ENCODE measurements around the gene SLC44A4.

SLC44A4 gene

DNA sequence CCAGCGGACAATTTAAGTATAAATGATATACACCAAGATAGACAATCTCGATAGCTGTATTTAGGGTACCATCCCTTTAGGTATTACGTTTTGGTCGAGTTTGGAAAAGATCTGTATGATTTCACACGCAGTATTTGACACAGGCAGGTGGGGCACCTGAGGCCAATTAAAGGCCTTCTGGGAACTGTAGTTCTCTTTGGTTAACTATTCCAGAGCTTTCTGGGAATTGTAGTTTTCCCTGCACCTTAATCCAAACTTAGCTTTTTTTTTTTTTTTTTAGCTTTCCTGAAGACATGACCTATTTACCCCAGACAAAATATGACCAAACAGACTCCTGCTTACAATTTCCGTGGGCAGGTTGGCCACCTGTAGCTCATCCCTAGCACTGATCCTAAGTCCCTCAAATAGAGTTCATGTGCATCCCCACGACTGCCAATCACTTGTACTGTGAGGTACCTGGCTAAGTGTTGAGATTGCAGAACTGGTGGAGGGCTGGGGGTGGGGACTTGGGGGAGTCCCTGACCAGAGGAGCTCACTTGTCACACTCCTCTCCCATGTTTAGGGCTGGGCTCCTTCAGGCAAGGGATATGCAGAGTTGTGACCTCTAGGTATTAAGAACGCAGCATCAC is 19.7 kb upstream of the SLC44A4 start (continued):
- TF ChIP-seq, protein P1, sequence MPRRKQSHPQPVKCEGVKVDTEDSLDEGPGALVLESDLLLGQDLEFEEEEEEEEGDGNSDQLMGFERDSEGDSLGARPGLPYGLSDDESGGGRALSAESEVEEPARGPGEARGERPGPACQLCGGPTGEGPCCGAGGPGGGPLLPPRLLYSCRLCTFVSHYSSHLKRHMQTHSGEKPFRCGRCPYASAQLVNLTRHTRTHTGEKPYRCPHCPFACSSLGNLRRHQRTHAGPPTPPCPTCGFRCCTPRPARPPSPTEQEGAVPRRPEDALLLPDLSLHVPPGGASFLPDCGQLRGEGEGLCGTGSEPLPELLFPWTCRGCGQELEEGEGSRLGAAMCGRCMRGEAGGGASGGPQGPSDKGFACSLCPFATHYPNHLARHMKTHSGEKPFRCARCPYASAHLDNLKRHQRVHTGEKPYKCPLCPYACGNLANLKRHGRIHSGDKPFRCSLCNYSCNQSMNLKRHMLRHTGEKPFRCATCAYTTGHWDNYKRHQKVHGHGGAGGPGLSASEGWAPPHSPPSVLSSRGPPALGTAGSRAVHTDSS (tag by site-specific recombination; IDR thresholded peaks at IDR 0.05), result peak; percentile 8; the same call in 1 of the 2 replicates
- TF ChIP-seq ZEB2 (tag by site-specific recombination; IDR thresholded peaks at IDR 0.05) (peak; percentile 94), ZNF146 (tag by site-specific recombination; IDR thresholded peaks at IDR 0.05) (no peak), ZNF175 (tag by site-specific recombination; IDR thresholded peaks at IDR 0.05) (no peak), ZNF274 (IDR thresholded peaks at IDR 0.05; ENCODE audit: low read length) (no peak), ZNF274 (tag by site-specific recombination; IDR thresholded peaks at IDR 0.05; ENCODE audit: borderline replicate concordance) (no peak), SCRT2 (tag by site-specific recombination; IDR thresholded peaks at IDR 0.05) (peak; percentile 91), ZNF654 (tag by site-specific recombination; IDR thresholded peaks at IDR 0.05; ENCODE audit: low read depth) (0 out of 2 replicates have a peak, but pooled peaks have one; percentile 3), ZNF211 (tag by site-specific recombination; IDR thresholded peaks at IDR 0.05; ENCODE audit: low read depth) (no peak)

DNA sequence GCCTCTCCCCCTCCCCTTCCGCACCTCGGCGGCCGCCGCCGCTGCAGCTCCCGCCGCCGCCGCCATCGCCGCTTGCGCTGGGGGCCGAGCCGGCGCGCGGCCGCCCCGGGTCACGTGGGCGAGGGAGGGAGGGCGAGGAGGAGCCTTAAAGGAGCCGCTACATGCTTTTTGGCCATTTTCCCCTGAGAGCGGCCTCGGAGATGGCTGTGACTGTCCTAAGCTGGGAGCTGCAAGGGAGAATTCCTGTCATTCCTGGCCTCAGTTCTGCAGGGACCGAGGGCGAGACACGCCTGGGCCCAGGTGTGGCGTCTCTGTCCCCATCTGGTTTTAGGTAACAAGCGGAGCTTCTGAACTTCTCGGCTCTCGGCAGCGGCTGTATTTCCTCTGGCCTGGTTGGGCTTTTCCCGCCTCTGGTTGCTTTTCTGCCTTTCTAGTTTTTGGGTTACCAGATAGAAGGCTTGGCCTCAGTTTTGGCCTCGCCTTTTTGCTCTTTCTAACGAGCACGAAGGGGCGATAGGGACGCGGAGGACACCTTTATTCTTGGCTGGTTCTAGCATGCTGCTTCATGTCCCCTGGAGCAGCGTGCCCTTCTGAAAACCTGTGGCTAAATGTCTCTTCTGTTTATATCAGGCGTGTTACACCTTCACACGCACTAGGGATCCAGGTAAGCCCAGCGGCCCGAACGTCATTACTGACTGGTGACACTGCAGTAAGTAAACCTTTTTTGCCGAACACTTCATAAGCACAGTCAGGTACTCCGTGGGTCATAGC is 19.0 kb upstream of the SLC44A4 start, which contains the start of gene EHMT2:
TSS of gene EHMT2 (minus strand) at position 87 of the 771 bp plus-strand sequence. CDS start at position 66, 21 bp downstream.
- CTCF ChIA-PET, result interaction anchor here (0.6 to 3.4 kb wide), 10 partner anchors 8 to 300 kb away, joined by 3 to 16 read pairs (median 4); no protein-coding TSS in a partner anchor
- peaks cover 28 to 35% of the 10 kb centered on the region in 2 experiments for H3K36me3 ChIP-seq (ENCODE audit: control insufficient read depth in 2 of 2, insufficient read depth in 1 of 2, low read length in 2 of 2)
- H3K27ac ChIP-seq (ENCODE audit: extremely low read depth, low read depth, low read length), result peak within 1 kb of the TSS; percentile 65
- H3K4me1 ChIP-seq (ENCODE audit: control insufficient read depth, insufficient read depth, low read length), result peaks cover 6% of the 10 kb centered on the region
- POLR2A ChIA-PET, result interaction anchor here (0.6 to 3.1 kb wide), 27 partner anchors 10 to 356 kb away, joined by 3 to 30 read pairs (median 5); partner anchors contain the start of genes ABHD16A, ATF6B, DDAH2 and DDX39B
- H3K9me3 ChIP-seq (ENCODE audit: control insufficient read depth, insufficient read depth, low read depth, low read length), result no peaks in the 10 kb centered on the region
- peak within 1 kb of the TSS; percentile 94 for H3K4me3 ChIP-seq (ENCODE audit: low read depth, low read length)
- peak; percentile 60; the same call in 1 of the 2 replicates for TF ChIP-seq ZFP37 (tag by site-specific recombination; IDR thresholded peaks at IDR 0.05)
- peak; percentile 45; the same call in 1 of the 2 replicates for TF ChIP-seq WT1 (tag by site-specific recombination; IDR thresholded peaks at IDR 0.05)
- TF ChIP-seq, protein P2, sequence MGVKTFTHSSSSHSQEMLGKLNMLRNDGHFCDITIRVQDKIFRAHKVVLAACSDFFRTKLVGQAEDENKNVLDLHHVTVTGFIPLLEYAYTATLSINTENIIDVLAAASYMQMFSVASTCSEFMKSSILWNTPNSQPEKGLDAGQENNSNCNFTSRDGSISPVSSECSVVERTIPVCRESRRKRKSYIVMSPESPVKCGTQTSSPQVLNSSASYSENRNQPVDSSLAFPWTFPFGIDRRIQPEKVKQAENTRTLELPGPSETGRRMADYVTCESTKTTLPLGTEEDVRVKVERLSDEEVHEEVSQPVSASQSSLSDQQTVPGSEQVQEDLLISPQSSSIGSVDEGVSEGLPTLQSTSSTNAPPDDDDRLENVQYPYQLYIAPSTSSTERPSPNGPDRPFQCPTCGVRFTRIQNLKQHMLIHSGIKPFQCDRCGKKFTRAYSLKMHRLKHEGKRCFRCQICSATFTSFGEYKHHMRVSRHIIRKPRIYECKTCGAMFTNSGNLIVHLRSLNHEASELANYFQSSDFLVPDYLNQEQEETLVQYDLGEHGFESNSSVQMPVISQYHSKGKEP (tag by site-specific recombination; IDR thresholded peaks at IDR 0.05), result 0 out of 2 replicates have a peak, but pooled peaks have one; percentile 33
- TF ChIP-seq, protein P3, sequence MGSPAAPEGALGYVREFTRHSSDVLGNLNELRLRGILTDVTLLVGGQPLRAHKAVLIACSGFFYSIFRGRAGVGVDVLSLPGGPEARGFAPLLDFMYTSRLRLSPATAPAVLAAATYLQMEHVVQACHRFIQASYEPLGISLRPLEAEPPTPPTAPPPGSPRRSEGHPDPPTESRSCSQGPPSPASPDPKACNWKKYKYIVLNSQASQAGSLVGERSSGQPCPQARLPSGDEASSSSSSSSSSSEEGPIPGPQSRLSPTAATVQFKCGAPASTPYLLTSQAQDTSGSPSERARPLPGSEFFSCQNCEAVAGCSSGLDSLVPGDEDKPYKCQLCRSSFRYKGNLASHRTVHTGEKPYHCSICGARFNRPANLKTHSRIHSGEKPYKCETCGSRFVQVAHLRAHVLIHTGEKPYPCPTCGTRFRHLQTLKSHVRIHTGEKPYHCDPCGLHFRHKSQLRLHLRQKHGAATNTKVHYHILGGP (tag by site-specific recombination; IDR thresholded peaks at IDR 0.05), result no peak
- TF ChIP-seq ZBTB20 (tag by site-specific recombination; IDR thresholded peaks at IDR 0.05), result peak; percentile 63
- TF ChIP-seq IKZF3 (tag by site-specific recombination; IDR thresholded peaks at IDR 0.05), result peak; percentile 61; the same call in 1 of the 2 replicates
- TF ChIP-seq TRIM28 (IDR thresholded peaks at IDR 0.05; ENCODE audit: borderline replicate concordance, low read length), result 0 out of 2 replicates have a peak, but pooled peaks have one; percentile 10
- TF ChIP-seq ZSCAN30 (tag by site-specific recombination; IDR thresholded peaks at IDR 0.05), result 0 out of 2 replicates have a peak, but pooled peaks have one; percentile 8
- TF ChIP-seq YY1 (tag by site-specific recombination; IDR thresholded peaks at IDR 0.05), result peak; percentile 48; the same call in 1 of the 2 replicates
- TF ChIP-seq, protein P4, sequence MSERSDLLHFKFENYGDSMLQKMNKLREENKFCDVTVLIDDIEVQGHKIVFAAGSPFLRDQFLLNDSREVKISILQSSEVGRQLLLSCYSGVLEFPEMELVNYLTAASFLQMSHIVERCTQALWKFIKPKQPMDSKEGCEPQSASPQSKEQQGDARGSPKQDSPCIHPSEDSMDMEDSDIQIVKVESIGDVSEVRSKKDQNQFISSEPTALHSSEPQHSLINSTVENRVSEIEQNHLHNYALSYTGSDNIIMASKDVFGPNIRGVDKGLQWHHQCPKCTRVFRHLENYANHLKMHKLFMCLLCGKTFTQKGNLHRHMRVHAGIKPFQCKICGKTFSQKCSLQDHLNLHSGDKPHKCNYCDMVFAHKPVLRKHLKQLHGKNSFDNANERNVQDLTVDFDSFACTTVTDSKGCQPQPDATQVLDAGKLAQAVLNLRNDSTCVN (tag by site-specific recombination; optimal IDR thresholded peaks at IDR 0.05), result peak; percentile 45
- TF ChIP-seq KLF8 (tag by site-specific recombination; IDR thresholded peaks at IDR 0.05), result peak; percentile 51; the same call in 1 of the 2 replicates
- no peak for TF ChIP-seq ZNF558 (tag by site-specific recombination; IDR thresholded peaks at IDR 0.05)
- no peak for TF ChIP-seq ZNF785 (tag by site-specific recombination; IDR thresholded peaks at IDR 0.05)
- TF ChIP-seq ZNF37A (tag by site-specific recombination; IDR thresholded peaks at IDR 0.05), result no peak
- TF ChIP-seq, protein P5, sequence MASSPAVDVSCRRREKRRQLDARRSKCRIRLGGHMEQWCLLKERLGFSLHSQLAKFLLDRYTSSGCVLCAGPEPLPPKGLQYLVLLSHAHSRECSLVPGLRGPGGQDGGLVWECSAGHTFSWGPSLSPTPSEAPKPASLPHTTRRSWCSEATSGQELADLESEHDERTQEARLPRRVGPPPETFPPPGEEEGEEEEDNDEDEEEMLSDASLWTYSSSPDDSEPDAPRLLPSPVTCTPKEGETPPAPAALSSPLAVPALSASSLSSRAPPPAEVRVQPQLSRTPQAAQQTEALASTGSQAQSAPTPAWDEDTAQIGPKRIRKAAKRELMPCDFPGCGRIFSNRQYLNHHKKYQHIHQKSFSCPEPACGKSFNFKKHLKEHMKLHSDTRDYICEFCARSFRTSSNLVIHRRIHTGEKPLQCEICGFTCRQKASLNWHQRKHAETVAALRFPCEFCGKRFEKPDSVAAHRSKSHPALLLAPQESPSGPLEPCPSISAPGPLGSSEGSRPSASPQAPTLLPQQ (tag by site-specific recombination; IDR thresholded peaks at IDR 0.05), result 0 out of 2 replicates have a peak, but pooled peaks have one; percentile 19
- peak; percentile 87 for TF ChIP-seq ZBTB17 (tag by site-specific recombination; IDR thresholded peaks at IDR 0.05)
- no peak for TF ChIP-seq ZNF549 (tag by site-specific recombination; IDR thresholded peaks at IDR 0.05)
- 0 out of 2 replicates have a peak, but pooled peaks have one; percentile 11 for TF ChIP-seq SP7 (tag by site-specific recombination; IDR thresholded peaks at IDR 0.05)
